Gastroesophageal sphincter (tissue), 3 donors: Measurements from ENCODE around the gene RIPK4.

ENCODE experiments used
- CTCF ChIP-seq, 4 experiments: fragments of 200-600 bp in 2 of 4; fragments of 450-650 bp in 2 of 4; sonication (generic) in 1 of 4; IDR thresholded peaks; one replicate each; pipeline ENCODE4 v1.5.1; 2017 to 2019; ENCODE audit warnings: antibody characterized with exemption in 4 of 4, mild to moderate bottlenecking in 2 of 4, moderate library complexity in 2 of 4
- POLR2AphosphoS5 ChIP-seq: sonication (generic); formaldehyde crosslinking; IDR thresholded peaks from one replicate; pipeline ENCODE4 v1.6.1; 2017; ENCODE audit warnings: antibody characterized with exemption

DNA sequence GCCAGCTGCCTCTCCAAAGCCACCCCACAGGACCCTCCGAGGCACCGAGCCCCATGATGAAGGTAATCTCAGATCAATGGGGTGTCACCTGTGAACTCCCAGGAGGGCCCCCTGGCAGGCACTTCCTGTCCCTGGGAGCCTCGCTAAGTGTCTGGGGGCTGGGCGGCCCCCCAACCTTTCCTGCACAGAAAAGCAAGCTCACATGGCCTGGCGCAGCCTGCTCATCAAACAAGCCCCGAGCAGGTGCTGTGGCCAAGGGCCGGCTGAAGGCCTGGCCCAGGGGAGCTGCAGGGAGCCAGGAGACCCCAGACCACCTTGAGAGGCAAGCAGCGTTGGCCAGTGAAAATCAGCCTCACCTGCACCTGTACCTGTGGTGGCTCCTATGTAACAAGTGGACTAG is 2.9 kb downstream of the RIPK4 start:
- no peak for TF ChIP-seq POLR2AphosphoS5
- TF ChIP-seq CTCF (IDR thresholded peaks at IDR 0.05) = no peak
